ENCODE measurements around the gene DISP1.

Gene DISP1, protein sequence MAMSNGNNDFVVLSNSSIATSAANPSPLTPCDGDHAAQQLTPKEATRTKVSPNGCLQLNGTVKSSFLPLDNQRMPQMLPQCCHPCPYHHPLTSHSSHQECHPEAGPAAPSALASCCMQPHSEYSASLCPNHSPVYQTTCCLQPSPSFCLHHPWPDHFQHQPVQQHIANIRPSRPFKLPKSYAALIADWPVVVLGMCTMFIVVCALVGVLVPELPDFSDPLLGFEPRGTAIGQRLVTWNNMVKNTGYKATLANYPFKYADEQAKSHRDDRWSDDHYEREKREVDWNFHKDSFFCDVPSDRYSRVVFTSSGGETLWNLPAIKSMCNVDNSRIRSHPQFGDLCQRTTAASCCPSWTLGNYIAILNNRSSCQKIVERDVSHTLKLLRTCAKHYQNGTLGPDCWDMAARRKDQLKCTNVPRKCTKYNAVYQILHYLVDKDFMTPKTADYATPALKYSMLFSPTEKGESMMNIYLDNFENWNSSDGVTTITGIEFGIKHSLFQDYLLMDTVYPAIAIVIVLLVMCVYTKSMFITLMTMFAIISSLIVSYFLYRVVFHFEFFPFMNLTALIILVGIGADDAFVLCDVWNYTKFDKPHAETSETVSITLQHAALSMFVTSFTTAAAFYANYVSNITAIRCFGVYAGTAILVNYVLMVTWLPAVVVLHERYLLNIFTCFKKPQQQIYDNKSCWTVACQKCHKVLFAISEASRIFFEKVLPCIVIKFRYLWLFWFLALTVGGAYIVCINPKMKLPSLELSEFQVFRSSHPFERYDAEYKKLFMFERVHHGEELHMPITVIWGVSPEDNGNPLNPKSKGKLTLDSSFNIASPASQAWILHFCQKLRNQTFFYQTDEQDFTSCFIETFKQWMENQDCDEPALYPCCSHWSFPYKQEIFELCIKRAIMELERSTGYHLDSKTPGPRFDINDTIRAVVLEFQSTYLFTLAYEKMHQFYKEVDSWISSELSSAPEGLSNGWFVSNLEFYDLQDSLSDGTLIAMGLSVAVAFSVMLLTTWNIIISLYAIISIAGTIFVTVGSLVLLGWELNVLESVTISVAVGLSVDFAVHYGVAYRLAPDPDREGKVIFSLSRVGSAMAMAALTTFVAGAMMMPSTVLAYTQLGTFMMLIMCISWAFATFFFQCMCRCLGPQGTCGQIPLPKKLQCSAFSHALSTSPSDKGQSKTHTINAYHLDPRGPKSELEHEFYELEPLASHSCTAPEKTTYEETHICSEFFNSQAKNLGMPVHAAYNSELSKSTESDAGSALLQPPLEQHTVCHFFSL (N-terminal part only)

DNA sequence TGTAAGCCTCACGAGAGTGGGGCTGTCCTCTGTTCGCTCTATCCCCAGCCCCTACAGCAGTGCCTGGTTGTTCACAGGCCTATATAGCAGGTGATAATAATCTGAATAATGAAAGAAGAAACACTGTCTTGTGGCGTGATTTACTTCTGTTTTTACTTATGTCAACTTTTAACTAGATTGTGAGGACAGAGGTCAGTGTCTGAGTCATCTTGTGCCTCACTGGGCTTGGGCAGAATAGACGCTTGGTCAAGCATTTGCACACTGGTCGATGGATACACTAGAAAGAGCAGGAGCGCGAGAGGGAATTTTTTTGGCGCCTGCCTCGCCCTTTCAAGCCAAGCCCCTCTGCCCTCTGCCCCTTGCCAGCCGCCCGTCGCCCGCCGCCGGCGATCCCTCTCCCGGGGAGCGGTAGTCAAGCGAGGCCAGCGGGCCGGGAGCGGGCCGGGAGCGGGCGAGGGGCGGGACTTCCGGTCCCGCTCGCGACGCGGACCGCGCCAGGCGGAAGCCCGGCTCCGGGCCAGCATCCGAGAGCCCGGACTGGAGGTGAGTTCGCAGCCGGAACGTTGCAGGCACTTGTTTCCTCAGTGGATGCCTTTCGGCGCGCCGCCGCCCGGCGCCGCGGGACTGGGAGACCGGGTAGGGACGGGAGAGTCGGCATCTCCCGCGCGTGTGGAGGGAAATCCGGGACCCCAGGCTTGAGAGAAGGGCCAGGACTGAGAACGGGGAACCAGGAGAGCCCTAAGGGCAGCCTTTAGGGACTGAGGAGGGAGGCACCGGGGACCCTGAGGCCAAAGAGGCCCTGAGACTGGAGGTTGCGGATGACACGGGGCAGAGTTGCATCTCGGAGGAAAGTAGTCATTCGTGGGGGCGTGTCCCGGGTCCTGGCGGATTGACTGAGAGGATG, at the start of gene DISP1:
DISP1 (plus strand) TSS at position 504 of the 904 bp plus-strand sequence. CDS start 127,785 bp downstream, outside the sequence.
- peak; percentile 84 for DNase-seq

DNA sequence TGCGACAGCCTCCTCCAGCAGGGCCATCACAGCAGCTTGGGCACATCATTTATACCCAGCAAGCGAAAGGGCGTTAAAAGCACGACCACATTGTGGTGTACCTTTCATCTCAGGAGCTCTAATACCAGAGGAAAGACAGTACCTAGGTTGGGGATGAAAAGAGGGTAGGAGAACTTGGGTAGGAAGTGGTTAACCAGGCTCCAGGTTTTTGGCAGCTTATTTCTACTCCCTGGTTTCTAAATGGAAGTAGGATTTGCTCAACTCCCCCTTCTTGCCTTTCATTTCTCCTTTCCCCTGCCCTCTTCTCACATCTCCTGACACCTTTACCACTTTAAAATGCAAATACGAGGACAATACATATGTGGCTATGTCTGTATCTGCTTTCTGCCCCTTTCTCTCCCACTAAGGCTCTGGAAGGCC, 47.7 kb upstream of the DISP1 start:
- no peak for DNase-seq

DNA sequence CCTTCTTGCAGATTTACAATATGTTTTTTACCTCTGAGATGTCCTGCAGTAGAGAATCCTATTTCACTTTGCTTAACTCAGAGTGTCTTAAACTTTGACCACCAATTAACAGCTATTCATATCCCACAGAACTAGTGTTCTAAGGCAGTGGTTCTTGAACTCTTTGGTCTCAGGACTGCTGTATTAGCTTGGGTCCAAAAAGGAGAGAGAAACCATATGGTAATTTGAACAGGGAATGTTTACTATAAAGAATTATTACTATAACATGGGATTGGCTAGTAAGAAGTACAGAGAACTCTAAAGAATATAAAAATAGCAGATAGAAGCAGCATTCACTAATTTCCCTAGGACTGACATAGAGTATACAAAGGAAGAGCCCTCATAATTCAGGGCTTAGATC, 46.2 kb upstream of the DISP1 start:
- no peak for DNase-seq

DNA sequence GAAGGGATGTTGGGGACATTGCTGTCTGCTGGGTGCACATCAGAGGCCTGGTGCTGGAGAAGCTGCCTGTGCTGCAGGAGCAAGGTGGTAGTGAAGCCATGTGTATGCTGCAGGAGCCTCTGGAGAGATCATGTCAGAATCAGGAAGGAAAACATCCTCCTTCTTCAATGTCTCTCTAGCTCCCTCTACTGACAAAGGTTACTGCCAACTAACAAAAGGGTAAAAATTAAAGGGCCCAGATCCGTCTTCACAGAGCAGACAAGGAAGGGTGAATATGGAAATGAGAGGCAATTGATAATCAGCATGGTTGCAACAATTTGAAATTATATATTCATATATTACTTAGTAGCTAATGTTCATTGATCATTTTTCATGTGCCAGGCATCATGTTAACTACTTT, 45.7 kb upstream of the DISP1 start:
- no peak for DNase-seq

DNA sequence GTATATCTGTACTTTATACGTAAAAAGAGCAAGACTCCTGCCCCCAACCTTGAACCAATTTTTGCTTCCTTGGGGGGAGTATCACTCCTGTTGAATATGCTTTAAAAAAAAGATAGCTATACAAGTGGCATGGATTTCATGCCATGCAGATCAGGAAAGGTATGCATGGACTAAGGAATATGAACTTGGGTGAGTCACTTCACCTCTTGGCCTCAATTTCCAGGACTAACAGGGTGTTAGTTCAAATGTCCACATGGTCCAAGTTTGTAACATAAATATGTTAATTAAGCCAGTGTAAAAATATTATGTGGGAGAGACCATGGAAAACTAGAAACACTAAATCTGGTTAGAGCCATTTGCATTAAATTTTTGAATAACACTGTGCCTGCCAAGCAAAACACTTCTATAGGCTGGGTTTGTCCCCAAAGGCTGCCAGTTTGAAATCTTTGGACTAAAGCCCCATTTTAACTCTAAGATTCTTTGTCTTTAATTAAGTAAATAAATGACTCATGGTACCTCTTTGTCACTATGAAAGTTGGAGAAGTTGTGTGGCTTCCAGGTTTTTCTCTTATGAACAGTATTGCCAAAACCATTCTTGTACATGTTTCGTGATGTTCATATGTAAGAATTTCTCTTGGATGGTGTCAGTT, 44.7 kb upstream of the DISP1 start:
- no peak for DNase-seq

DNA sequence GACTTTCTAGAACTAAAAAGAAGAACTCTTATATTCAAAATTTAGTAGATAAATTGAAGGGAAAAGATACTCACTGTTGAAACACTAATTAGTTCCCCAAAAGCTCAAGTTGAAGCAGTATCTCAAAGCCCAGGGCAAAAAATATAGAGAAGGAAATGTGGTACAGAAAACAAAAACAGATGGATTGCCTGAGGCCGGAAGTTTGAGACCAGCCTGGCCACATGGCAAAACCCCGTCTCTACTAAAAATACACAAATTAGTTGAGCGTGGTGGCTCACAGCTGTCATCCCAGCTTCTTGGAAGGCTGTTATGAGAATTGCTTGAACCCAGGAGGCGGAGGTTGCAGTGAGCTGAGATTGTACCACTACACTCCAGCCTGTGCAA, 41.9 kb upstream of the DISP1 start:
- no peak for DNase-seq

DNA sequence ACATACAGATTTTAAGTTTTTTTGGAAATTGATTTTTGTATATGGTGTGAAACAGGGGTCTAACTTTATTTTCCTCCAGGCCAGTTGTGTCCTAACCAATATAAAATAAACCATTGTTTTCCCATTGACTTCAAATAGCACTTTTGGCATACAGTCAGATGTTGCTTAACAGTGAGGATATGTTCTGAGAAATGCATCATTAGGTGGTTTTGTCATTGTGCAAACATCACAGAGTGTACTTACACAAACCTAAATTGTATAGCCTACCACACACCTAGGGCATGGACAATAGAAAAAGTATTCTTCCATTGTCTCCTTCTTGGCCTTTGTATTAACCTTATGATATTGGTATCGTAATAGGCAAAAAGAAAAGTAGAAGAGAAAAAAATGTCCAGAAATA, 37.4 kb upstream of the DISP1 start:
- no peak for DNase-seq

DNA sequence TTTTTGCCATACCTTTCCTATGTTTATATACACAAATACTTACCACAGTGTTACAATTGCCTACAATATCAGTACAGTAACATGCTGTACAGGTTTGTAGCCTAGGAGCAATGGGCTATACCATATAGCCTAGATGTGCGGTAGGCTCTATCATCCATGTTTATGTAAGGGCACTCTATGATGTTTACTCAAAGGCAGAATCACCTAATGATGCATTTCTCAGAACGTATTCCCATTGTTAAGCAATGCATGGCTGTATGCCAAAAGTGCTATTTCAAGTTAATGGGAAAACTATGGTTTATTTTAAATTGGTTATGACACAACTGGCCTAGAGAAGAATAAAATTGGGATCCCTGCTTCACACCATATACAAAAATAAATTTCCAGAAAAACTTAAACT, 36.9 kb upstream of the DISP1 start:
- no peak for DNase-seq

DNA sequence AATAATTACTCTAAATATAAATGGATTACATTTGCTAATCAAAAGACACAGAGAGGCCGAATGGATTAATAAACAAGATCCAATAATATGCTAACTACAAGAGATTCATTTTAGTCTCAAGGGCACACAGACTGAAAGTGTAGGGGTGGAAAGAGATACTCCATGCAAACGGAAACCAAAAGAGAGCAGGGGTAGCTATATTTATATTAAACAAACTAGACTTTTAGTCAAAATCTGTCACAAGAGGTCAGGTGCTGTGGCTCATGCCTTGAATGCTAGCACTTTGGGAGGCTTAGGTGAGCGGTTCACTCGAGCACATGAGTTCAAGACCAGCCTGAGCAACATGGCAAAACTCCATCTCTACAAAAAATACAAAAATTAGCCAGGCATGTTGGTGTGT, 33.6 kb upstream of the DISP1 start:
- DNase-seq, result no peak

DNA sequence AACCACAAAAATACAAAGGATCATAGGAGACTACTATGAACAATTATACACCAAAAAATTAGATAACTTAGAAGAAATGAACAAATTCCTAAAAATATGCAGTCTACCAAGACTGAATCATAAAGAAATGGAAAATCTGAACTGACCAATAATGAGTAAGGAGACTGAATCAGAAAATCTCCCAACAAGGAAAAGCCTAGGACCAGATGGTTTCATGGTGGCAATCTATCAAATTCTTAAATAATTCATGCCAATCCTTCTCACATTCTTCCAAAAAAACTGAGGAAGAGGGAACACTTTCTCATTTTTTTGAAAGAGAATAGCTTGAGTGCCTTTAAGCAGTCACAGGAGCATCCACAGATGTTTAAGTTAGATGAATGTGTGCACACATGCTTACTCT, 31.8 kb upstream of the DISP1 start:
- DNase-seq, result no peak

DNA sequence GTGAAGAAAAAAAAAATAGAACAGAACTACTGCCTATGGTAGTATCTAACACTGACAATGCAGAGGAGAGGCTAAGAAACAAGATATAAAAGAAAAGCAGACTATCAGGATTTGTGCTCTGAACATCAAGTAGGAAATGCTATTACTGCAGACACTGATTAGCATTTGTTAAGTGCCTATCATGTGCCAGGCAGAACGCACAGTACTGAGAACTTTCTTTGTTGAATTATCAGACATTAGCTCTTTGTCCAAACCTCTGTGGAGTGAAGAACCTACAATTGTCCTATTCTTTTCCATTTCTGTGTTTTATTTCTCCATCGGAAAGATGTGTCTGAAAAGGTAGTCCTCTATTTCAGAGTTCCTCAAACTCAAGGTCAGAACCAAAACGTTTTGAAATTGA, 30.5 kb upstream of the DISP1 start:
- no peak for DNase-seq

DNA sequence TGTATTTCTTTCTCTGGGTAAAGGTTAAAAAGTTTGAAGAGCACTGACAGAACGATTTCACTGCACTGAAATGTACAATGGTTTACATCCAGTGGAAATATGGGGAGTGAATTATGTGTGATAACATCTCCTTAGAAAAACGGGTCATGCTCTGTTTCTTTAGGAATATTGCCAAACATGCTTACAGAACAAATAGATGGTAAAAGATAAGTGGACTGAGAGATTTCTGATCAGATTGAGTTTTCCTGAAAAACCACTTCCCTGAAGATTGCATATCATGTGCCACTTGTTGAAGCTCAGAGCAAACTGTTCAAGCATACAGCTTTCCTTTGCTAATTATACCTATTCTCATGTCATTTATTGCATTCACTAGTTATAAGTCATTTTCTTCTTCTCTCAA, 29.9 kb upstream of the DISP1 start:
- DNase-seq, result no peak

DNA sequence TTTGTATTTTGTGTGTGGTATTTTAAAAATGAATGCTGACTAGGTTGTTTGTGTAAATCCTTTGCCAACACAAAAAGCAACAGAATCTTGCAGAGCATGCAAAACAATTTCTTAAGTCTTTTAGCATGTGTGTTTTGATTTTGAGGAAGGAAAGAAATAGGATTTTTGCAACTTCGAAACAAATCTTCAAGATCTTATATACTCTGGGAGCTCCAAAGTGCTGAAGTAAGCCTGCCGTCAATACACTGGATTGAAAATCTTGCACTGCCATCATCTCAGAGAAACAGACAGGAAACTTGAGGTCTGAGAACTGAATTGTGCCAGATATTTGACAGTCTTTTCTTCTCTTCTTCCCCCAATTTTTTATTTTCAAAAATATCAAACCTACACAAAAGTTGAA, 29.3 kb upstream of the DISP1 start:
- DNase-seq, result no peak

DNA sequence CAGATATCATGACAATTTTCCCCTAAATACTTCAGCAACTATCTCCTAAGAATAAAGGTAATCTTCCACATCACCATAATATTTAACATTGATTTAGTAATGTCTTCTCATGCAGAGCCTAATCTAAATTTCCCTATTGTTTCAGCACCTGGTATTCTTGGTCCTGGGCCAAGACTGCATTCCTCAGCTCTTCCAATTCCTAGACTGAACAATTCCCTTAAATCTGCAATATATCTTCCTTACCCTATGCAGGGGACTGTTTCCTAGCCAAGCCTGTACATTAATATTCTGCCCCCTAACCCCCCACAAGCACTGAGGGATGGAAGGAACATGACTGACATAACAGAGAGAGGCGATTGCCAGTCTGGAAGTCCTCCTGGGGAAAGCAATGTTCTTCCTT, 28.7 kb upstream of the DISP1 start:
- DNase-seq, result no peak

DNA sequence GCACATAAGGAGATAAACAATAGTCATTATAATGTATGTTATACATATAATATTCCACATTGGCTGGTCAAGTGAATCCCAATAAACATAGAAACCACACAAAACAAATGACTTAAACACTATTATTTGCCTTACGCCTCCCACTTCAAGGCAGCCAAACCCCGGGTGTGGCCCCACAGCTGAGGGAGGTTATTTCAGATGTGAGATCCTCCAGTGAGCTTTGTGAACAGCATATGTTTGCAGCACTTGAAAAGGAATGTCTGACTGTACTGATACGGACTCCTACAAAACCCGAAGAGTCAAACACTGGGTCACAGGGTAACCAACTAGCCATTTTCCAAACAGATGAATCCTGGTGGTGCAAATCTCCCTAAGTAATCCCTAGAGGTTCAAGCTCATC, 27.1 kb upstream of the DISP1 start:
- DNase-seq, result no peak

DNA sequence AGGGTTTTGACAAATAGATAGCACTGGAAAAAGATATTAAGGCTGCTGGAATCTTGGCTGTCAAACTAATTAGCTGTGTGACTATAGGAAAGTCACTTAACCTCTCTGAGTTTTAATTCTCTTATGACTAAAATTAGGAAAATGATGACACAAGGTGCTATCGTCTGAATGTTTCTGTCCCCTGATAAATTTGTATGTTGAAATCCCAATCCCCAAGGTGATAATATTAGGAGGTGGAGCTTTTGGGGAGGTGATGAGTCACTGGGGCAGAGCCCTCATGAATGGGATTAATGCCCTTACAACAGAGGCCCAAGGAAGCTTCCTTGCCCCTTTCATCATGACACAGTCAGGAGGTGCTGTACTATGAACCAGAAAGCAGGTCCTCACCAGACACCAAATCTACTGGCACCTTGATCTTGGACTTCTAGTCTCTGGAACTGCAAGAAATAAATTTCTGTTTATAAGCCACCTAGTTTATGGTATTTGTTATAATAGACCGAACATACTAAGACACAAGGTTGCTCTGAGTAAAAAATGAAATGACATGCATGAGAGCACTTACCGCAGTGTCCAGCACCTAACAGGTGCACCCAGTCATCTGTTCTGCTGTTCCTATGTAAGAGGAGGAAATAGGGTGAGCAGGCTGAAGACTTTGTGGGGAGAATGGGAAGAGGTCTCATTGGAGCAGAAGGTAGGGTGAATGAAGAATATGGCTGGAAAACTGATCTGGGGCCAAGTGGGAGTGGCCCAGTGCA, 26.3 kb upstream of the DISP1 start:
- DNase-seq, result no peak

DNA sequence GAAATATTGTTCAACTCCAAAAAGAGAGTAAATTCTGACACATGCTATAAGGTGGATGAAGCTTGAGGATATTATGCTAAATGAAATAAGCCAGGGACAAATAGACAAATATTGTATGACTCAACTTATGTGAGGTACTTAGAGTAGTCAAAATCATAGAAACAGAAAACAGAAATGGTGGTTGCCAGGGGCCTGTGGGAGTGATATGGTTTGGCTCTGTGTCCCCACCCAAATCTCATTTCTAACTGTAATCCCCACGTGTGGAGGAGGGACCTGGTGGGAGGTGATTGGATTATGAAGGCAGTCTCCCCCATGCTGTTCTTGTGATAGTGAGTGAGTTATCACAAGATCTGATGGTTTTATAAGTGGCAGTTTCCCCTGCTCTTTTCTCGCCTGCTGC, 24.7 kb upstream of the DISP1 start:
- DNase-seq, result no peak

DNA sequence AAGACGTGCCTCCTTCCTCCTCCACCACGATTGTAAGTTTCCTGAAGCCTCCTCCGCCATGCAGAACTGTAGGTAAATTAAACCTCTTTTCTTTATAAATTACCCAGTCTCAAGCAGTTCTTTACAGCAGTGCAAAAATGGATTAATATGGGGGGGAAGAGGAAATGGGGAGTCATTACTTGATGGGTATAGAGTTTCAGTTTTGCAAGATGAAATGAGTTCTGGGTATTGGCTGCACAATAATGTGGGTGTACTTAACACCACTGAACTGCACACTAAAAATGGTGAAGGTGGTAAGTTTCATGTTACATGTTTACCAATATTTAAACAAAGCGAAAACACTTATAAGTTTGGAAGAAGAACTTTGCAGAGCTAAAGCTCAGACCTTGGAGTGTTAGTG, 24.3 kb upstream of the DISP1 start:
- no peak for DNase-seq

DNA sequence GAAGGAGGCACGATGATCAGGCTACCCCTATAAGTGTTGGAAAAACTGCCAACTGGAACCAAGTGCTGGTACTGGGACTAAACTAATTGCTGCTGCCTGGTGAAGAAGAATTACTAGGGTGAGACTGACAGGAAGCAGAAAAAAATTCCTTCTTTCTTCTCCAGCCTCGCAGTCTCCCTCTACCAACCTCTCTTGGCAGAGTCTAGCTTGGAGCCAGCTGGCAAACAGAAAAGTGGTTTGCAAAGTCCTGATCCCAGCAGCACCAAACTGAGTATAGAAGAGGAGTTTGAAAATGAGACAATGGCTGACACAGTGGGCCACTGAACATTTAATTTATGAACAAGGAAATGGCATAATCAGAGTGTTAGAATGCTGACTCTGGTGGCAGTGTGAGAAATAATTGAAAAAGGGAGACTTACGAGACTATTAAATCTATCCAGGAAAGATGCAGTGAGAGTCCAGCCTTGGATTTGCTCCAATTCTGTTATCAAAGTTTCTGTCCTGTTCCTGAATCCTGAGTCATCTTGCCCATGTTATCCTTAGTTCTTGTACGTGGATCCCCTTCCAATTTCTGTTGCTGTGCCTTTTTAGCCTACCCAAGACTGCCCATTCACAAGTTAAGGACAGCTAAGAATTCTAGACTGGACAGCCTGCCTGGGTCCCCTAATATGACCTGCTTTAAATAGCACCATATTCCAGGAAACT, 23.7 kb upstream of the DISP1 start:
- DNase-seq, result no peak

DNA sequence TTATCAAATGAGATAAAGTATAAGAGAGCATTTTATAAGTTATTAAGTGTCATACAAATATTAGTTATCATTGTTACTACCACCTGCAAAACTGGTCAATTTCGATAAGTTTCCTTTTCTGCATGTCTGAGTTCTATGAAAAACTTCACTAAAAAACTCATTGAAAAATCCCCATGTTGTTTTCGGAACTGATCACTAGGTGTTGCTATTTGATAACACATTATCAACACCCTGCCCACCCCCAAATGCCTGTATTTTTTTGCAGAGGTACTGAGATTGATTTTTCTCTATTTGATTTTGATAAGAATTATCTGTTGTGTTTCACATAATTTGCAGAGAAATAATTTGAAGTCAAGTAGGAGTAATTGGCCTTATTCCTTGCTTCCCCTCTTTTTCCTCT, 22.1 kb upstream of the DISP1 start:
- DNase-seq, result no peak
